GM18870 (cell line): ENCODE measurements around the gene RNU11.
"Not testable (repeated sequence)": the region's sequence is repeated elsewhere in the genome, so short reads cannot be mapped to it uniquely, and the experiment has no call there.

ENCODE experiments used
- ATAC-seq: cut with Tn5 transposase; IDR thresholded peaks from one replicate; pipeline ENCODE4 v1.9.1; 2021; ENCODE audit warnings: moderate library complexity; ENCODE audit not compliant: unreplicated experiment

RNU11 gene

GRCh38 chr1:28648474-28649198, at the start of gene RNU11:
RNU11 (plus strand) TSS chr1:28648600.
- peak; percentile 66 for ATAC-seq

DNA sequence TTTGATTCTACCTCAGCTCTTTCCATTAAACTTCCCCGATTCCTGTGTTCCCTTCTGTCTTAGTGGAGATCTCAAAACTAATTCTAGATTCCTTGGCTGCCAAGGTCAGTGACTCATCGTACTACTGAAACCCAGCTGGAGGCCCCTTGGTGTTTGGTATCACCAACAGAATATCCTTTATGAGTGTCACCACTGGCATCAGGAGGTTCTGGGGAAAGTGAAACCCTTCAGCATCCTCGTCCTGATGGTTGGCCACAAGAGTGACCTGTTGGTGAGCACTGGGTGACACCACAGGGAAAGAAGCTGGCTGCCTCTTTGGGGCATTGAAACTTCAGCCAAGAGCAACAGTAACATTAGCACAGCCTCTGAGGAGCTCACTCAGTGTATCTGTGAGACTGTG, 46.7 kb upstream of the RNU11 start:
- no peak for ATAC-seq

DNA sequence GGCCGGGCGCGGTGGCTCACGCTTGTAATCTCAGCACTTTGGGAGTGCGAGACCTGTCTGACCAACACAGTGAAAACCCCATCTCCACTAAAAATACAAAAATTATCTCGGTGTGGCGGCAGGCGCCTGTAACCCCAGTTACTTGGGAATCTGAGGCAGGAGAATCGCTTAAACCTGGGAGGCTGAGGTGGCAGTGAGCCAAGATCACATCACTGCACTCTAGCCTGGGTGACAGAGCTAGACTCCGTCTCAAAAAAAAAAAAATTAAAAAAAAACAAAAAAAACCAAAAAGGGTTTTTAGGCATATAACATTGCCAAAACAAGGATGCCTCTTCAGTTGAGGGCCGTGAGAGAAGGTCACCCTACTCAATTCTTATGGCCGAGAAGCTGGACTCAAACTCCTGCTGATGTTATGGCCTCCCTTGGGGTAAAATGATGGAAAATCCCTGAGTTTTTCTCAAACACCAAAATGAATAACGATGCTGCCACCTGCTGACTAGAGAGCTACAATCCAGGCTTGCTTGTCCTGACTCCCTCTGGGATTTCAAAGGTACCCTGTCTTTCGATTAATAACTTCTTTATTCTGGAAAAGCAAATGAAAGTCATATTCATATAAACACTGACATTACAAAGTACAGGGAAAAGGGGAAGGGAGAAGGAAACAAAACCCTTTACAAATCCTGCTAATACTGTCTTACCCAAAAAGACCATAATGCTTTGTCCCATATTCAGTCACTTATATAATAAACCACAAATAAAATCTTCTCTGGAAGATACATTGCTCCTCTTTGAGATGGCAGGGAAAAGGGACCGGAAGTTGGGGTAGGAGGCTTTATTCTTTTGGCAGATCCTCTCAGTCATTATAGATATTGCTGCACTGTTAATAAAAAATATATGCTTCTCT, 45.6 kb upstream of the RNU11 start:
- ATAC-seq: no peak

- no peak for ATAC-seq
Observed at GRCh38 chr1:28604411-28604810, 44.0 kb upstream of the RNU11 start.

DNA sequence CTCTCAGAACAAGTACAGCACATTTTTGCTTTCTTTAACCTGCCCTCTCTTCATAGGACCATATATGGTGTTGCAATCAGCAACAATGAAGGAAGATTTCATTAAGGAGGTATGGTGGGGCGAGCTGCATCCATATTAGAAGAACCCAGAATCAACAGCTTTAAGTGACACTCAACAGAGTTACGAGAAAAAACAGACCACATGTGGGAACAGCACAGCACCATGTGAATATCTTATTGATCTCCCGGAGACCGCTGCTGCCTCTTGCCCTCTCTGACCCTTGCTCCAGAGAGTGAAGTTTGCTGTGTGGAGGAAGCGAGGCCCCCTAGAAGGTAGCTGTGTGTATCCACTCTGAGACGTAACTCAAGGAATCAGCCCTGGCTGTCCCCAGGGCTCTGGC, 43.4 kb upstream of the RNU11 start:
- ATAC-seq: no peak

- no peak for ATAC-seq
Observed at GRCh38 chr1:28606771-28607170, 41.6 kb upstream of the RNU11 start.

GRCh38 chr1:28613175-28613574, 35.2 kb upstream of the RNU11 start:
- ATAC-seq: no peak

GRCh38 chr1:28631713-28632112, 16.7 kb upstream of the RNU11 start:
- no peak for ATAC-seq

- no peak for ATAC-seq
Observed at GRCh38 chr1:28632560-28632959, 15.8 kb upstream of the RNU11 start.

DNA sequence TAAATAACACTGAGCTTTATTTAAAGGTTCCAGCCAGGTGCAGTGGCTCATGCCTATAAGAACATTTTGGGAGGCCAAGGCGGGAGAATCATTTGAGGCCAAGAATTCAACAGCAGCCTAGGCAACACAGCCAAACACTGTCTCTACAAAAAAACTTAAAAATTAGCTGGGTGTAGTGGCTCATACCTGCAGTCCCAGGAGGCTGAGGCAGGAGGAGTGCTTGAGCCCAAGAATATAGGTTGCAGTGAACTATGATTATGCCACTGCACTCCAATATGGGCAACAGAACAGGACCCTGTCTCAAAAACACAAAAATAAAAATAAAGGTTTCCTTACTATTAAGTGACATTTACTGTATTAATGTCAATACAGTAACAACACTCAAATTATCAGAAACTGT, 7.6 kb upstream of the RNU11 start:
- ATAC-seq: no peak

DNA sequence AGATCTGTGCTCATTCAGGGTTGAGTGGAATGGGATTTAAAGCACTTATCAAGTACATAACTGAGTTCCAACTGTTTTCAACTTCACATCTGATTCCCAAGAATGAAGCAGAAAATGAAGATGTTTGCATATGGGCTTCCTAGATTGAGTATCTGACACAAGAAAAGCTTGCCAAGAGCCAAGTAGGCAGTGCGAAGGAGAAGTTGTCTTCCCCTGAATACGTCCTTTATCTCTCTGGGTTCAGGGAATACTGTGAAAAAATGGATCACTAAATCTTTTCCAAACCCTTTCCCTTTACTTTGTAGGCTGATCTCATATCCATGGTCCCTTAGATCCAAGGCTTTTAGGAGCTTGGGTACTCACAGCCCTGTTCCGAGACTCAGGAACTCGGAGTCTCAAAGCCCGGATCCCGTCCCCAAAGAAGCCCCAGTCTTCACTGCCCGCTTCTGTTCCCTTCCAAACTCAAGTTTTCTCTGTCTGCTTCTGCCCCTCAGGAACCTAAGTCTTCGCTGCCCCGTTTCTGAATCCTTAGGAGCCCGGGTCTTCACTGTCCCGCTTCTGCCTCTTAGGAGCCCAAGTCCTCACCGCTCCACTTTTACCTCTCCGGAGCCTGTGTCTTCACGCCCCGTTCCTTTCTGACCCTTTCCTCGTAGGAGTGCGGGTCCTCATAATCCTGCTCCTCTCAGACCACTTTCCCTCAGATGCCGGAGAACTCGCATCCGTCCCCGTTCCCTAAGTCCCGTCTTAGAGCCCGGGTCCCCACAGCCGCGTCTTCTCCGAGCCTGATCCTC, 6.1 kb upstream of the RNU11 start:
- ATAC-seq: no peak

GRCh38 chr1:28642847-28643635, 5.4 kb upstream of the RNU11 start, which contains the start of gene TAF12:
TAF12 (minus strand) TSS chr1:28643067; CDS start chr1:28622081, 20,986 bp downstream.
- peak; percentile 57 for ATAC-seq

DNA sequence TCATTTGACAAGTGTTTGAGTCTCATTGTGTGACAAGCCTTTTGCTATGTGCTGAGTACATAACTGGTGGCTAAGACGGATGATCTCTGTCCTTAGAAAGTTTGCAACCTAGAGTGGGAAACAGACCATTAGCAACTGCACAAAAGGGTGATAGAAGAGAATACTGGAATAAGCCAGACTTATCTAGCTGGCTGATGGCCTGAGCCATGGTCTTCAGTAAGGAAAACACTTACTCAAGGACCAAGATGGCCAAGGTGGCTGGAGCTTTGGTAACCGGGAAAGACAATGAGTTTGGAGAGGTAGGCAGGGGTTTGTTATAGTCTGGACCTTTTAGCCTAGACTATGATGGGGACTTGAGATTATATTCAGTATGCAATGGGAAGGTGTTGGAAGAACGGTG, 3.9 kb upstream of the RNU11 start:
- no peak for ATAC-seq

GRCh38 chr1:28645406-28645805, 3.0 kb upstream of the RNU11 start:
- ATAC-seq: not testable (repeated sequence)

DNA sequence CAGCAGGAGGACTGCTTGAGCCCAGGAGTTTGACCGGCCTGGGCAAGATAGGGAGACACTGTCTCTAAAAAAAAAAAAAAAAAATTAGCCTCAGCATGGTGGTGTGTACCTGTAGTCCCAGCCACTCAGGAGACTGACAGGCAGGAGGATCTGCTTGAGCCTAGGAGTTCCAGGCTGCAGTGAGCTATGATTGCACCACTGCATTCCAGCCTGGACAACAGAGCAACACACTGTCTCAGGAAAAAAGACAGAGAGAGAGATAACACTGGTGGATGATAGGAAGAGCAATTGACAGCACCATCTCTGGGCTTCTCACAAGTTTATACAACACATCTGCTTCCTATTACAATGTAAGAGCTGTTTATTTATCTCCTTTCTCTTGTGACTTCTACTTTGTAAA, 2.4 kb upstream of the RNU11 start:
- ATAC-seq: no peak

- ATAC-seq: peak; percentile 44
Observed at GRCh38 chr1:28648008-28648473, 359 bp upstream of the RNU11 start.

DNA sequence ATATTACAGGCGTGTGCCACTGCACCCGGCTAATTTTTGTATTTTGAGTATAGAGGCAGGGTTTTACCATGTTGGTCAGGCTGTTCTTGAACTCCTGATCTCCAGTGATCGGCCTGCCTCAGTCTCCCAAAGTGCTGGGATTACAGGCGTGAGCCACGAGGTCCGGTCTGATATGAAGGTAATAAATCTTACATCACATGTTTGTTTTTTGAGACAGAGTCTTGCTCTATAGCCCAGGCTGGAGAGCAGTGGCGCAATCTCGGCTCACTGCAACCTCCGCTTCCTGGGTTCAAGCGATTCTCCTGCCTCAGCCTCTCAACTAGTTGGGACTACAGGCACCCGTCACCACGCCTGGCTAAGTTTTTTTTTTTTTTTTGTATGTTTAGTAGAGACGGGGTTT, 4.7 kb downstream of the RNU11 start:
- ATAC-seq: not testable (repeated sequence)

- ATAC-seq: not testable (repeated sequence)
Observed at GRCh38 chr1:28653870-28654269, 5.5 kb downstream of the RNU11 start.

DNA sequence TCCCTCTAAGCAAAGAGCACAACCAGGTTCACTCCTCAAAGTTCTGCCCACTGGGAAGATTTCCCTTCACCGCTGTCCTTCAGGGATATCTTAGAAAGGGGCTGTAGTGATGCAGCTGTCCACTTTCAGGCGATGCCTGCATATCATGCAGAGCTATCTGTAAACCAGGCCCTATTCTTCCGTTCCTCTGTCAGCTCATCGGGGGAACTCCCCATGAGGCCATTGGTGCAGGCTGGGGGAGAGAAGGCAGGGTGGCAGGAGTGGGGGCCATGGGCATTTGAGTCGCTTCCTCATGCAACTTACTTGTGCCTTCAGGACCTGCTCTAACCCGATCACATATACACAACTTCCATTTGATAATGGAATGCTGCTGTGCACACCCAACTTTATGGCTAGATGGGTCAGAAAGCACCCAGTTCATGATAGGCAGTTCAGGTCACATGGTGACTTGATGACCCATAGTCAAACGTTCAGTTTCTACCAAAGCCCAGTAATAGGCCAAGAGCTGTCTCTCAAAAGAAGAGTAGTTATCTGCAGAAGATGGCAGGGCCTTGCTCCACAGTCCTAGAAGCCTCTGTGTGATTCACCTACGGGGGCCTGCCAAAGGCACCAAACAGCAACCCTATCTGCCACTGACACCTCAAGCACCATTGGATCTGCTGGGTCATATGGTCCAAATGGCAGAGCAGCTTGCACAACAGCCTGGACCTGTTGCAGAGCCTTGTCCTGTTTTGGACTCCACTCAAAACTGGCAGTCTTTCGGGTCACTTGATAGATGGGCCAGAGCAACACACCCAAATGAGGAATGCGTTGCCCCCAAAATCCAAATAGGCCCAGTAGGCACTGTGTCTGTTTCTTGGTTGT, 7.3 kb downstream of the RNU11 start:
- ATAC-seq: not testable (repeated sequence)
